HG02981 (cell line): ENCODE results near the gene PLGRKT.
"Not testable (repeated sequence)": the region's sequence is repeated elsewhere in the genome, so short reads cannot be mapped to it uniquely, and the experiment has no call there.

Experiments
- ATAC-seq: cut with Tn5 transposase; IDR thresholded peaks from one replicate; pipeline ENCODE4 v1.9.1; 2021; ENCODE audit warnings: mild to moderate bottlenecking, moderate library complexity; ENCODE audit not compliant: unreplicated experiment

The PLGRKT gene, protein sequence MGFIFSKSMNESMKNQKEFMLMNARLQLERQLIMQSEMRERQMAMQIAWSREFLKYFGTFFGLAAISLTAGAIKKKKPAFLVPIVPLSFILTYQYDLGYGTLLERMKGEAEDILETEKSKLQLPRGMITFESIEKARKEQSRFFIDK

GRCh38 chr9:5437254-5438216 is at the start of gene PLGRKT:
Gene PLGRKT, minus strand, starts transcription at chr9:5437925. Its CDS starts 5,948 bp downstream, at chr9:5431977.
- ATAC-seq, result peak; percentile 77

- ATAC-seq, result no peak
Observed at GRCh38 chr9:5486988-5487387, 49.3 kb upstream of the PLGRKT start.

GRCh38 chr9:5485378-5486085 is 47.8 kb upstream of the PLGRKT start:
- ATAC-seq, result no peak

DNA sequence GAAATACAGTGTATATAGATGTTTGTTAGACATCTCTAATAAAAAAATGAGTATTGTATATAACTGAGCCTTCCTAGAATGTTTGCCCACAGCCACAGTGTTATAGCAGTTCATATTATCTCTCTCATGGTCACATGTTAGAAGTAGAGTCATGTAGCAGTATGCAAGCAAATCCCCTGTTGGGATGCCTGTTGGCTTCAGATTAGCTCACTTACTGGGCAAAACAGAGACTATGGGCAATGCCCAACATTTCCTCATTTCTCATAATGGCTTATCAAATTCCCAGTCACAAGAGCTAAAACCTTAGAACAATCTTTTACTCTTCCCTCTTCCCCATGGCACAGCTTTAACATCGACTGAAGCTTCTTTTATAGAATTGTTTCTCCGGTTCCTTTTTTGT is 45.6 kb upstream of the PLGRKT start:
- no peak for ATAC-seq

- no peak for ATAC-seq
Observed at GRCh38 chr9:5482194-5482593, 44.5 kb upstream of the PLGRKT start.

DNA sequence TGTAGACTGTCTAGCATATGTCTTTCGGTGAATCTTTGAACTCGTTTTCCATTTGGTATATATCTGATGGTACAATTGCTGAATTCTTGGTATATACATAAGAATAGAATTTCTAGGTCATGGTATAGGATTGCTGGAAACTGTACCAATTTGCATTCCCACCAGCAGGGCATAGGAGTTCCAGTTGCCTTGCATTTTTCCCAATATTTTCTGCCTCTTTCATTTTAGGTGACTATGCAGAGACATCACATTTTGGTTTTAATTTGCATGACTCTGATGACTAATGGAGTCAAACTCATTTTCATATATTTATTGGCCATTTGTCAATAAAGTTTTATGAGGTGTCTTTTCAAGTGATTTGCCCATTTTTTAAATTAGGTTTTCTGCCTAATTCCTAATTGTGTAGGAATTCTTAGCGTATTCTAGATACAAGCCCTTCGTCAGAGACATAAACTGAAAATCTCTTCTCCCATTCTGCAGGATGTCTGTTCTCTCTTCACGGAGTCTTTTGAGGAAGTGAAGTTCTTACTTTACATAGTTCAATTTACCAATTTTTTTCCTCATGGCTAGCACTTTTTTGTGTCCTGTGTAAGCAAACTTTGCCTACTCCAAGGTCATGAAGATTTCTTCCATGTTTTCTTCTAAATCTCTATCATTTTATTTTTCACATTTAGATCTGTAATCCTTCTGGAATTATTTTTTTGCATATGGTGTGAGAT is 43.8 kb upstream of the PLGRKT start:
- no peak for ATAC-seq

DNA sequence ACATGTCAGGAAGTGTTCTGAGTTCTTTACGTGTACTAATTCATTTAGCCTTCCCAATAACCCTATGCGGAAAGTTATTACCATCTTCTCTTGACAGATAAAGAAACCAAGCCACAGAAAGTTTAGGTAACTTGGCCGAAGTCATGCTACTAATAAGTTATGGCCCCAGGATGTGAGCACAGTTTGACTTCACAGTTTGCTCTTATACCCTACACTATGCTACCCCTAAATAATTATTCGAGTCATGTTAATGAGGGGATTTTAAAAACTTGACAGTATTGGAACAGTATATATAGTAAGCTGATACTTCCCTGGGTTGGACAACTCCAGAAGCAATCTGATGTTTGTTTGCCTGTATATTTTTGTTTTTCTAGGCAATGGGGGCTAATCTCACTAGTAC is 43.2 kb upstream of the PLGRKT start:
- ATAC-seq, result no peak

DNA sequence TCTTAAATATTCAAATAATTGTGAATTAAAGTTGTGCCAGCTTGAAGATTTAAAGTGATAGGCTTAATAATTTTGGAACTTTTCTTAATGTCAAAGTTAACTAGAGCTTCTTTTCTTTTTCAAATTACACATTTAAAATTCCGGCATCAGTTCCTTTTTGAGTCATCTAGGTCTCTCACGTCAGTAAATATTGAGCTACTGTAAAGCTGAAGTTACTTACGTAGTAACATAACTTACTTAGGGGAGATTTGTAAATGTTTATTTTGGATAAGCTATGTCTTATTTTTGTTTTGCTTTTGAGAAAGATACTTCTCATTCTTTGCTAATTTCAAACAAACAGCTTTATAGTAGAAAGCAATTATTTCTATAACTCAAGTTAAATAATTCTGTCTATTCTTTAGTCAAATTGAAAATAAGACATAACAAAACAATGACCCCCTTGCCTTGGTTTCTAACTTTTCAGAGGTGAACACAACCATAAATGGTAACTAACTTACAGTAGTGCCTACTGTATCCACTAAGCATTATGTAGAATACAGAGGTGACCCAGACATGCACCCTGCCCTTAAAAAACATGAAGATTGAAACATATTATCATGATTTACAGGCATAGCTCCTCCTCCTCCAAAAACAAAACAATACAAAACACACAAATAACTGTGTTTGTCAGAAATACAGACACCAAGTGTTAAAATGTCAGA is 42.4 kb upstream of the PLGRKT start:
- ATAC-seq, result peak; percentile 57

GRCh38 chr9:5478206-5478605 is 40.5 kb upstream of the PLGRKT start:
- ATAC-seq, result no peak

- ATAC-seq, result not testable (repeated sequence)
Observed at GRCh38 chr9:5475611-5476010, 37.9 kb upstream of the PLGRKT start.

DNA sequence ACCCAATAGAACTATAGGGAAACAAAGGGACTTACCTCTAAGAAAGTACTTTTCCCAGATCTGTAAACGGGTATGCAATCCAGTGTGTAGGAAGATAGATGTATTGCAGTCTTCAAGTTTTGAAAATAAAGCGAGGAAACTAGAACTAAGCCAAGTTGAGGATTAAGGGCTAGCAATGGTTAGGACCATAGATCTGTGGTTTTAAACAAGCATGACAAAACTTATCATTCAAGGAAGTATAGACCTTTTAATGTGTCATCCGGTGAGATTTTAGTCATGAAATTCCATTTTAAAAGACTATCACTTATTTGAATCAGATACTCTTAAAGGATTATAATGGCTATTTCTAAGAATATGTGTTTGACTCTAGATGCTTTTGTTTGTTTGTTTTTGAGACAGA is 33.1 kb upstream of the PLGRKT start:
- ATAC-seq, result no peak

DNA sequence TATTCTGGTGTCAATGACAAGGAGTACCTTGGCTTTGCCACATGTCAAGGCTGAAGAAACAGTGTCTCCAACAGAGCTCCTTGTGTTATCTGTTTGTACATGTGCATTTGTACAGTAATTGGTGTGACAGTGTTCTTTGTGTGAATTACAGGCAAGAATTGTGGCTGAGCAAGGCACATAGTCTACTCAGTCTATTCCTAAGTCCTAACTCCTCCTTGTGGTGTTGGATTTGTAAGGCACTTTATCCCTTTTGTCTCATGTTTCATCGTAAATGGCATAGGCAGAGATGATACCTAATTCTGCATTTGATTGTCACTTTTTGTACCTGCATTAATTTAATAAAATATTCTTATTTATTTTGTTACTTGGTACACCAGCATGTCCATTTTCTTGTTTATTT is 32.4 kb upstream of the PLGRKT start:
- no peak for ATAC-seq

GRCh38 chr9:5468850-5469249 is 31.1 kb upstream of the PLGRKT start:
- no peak for ATAC-seq

DNA sequence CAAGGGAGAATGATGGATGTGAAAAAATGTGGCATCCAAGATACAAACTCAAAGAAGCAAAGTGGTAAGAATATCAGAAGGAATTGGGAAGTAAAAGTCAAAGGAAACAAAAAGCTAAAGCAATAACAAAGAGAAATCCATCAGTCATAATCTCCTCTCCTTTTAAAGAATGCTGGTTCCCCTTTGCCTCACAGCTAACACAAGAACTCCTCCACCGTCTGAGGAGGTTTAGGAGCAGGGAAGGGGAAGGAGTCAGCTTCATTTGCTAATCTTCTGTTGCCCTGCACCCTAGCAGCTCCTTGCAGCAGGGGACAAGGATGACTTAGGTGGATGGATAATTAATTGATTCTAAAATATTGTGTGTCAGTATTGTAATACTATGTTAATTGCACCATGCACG is 29.0 kb upstream of the PLGRKT start:
- no peak for ATAC-seq

DNA sequence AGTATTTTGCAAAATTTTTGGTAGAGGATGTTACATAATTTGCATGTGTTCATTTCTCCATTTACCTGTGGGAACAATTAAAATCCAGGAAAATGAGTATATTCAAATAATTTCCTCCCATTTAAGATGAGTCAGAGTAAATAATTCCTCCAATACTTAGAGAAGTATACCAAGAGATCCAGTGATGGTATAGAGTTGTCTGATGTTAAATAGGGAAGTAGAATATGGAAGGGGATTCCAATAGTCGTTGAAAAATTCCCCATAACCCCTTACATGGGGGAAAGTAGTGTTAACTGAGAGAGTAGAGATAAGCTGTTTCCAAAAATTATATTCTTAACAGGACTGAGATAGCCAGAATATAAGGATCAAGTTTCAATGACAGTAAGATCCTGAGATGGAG is 28.3 kb upstream of the PLGRKT start:
- no peak for ATAC-seq

DNA sequence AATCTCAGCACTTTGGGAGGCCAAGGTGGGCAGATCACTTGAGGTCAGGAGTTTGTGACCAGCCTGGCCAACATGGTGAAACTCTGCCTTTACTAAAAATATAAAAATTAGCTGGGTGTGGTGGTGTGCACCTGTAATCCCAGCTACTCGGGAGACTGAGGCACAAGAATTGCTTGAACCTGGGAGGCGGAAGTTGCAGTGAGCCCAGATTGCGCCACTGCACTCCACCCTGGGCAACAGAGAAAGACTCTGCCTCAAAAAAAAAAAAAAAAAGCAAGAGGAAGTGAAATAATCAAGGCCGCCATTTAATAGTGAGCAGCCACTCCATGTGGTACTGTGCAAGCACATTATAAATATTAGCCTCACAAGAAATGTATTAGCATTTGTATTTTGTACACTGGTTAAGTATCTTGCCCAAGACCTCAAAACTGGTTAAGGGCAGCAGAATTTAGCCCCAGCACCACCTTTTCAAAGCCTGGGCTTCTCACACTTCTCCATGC is 27.2 kb upstream of the PLGRKT start:
- ATAC-seq, result not testable (repeated sequence)

GRCh38 chr9:5460157-5460556 is 22.4 kb upstream of the PLGRKT start:
- no peak for ATAC-seq

GRCh38 chr9:5459289-5459829 is 21.6 kb upstream of the PLGRKT start:
- ATAC-seq, result peak; percentile 51

DNA sequence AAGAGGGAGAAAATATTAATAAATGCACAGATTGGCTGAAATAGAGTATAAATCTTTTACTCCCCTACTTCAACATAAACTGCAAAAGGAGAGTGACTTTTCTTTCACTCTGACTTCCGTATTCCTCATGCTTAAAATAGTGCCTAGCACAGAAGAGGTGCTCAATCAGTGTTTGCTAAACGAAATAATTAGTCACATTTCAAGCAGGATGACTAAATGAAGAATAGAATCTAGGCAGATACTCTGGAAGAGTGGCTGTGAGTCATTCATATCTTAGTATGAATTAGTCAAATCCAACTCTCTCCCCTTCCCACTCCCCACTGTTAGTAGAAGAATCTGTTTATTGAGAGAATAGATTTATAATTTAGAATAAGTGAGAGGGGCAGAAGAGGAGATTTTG is 17.5 kb upstream of the PLGRKT start:
- ATAC-seq, result no peak

DNA sequence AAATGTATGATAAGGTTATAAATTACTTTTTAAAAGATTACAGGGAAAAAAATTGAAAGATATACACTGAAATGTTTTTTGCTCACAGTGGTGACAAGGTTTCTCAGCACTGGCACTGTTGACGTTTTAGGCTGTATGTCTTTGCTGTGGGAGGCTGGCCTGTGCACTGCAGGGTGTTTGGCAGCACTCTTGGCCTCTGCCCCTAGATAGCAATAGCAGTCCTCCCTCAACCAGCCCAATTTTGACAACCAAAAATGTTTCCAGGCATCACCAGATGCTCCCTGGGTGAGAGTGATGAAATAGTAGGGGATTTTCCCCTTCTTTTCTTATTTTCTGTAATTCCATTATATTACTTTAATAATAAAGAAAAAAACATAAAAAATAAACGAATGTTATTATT is 15.9 kb upstream of the PLGRKT start:
- ATAC-seq, result no peak
